ENCODE measurements around the gene MRPL21. TPM values are rescaled to one million over a fixed set of nuclear protein-coding genes. Genes with fewer than 3 reads are reported as not detected.

Gene MRPL21
- total and polyA plus RNA-seq, 9 of the 15 experiments (the other 6 are each of a cell fraction or from before 2014, with no cell fraction given), result 196 to 618 (median 232) TPM

GRCh38 chr11:68903288-68904247 is at the start of gene MRPL21, which contains the start of gene IGHMBP2 (continued):
- TF ChIP-seq ZFX (CRISPR knock-in tag; IDR thresholded peaks at IDR 0.05) (peak; percentile 93), ZNF785 (CRISPR knock-in tag; IDR thresholded peaks at IDR 0.05) (no peak), ZNF584 (CRISPR knock-in tag; IDR thresholded peaks at IDR 0.05; ENCODE audit: low read depth) (no peak), TFE3 (CRISPR knock-in tag; IDR thresholded peaks at IDR 0.05) (peak; percentile 20; the same call in 1 of the 2 replicates), ZNF717 (CRISPR knock-in tag; IDR thresholded peaks at IDR 0.05) (no peak), SOX6 (IDR thresholded peaks at IDR 0.05) (peak; percentile 62; the same call in 1 of the 2 replicates), LARP7 (IDR thresholded peaks at IDR 0.05) (no peak), FOXK1 (CRISPR knock-in tag; IDR thresholded peaks at IDR 0.05; ENCODE audit: borderline replicate concordance) (peak; percentile 19; the same call in 1 of the 2 replicates), NR1H2 (CRISPR knock-in tag; IDR thresholded peaks at IDR 0.05) (no peak; the same call in 1 of the 2 replicates)
- TF ChIP-seq, protein P1, sequence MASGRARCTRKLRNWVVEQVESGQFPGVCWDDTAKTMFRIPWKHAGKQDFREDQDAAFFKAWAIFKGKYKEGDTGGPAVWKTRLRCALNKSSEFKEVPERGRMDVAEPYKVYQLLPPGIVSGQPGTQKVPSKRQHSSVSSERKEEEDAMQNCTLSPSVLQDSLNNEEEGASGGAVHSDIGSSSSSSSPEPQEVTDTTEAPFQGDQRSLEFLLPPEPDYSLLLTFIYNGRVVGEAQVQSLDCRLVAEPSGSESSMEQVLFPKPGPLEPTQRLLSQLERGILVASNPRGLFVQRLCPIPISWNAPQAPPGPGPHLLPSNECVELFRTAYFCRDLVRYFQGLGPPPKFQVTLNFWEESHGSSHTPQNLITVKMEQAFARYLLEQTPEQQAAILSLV (tag; IDR thresholded peaks at IDR 0.05), result no peak

All from K562 (cell line).